ENCODE results near the gene RIMS4.

GRCh38 chr20:44737116-44737515, 73.2 kb downstream of the RIMS4 start:
- TF ChIP-seq, protein P1, sequence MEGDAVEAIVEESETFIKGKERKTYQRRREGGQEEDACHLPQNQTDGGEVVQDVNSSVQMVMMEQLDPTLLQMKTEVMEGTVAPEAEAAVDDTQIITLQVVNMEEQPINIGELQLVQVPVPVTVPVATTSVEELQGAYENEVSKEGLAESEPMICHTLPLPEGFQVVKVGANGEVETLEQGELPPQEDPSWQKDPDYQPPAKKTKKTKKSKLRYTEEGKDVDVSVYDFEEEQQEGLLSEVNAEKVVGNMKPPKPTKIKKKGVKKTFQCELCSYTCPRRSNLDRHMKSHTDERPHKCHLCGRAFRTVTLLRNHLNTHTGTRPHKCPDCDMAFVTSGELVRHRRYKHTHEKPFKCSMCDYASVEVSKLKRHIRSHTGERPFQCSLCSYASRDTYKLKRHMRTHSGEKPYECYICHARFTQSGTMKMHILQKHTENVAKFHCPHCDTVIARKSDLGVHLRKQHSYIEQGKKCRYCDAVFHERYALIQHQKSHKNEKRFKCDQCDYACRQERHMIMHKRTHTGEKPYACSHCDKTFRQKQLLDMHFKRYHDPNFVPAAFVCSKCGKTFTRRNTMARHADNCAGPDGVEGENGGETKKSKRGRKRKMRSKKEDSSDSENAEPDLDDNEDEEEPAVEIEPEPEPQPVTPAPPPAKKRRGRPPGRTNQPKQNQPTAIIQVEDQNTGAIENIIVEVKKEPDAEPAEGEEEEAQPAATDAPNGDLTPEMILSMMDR (IDR thresholded peaks at IDR 0.05; ENCODE audit: insufficient read depth, low read length) = no peak
- TF ChIP-seq POLR2AphosphoS5 (IDR thresholded peaks at IDR 0.05; ENCODE audit: low read depth) = no peak
- TF ChIP-seq, protein P2, sequence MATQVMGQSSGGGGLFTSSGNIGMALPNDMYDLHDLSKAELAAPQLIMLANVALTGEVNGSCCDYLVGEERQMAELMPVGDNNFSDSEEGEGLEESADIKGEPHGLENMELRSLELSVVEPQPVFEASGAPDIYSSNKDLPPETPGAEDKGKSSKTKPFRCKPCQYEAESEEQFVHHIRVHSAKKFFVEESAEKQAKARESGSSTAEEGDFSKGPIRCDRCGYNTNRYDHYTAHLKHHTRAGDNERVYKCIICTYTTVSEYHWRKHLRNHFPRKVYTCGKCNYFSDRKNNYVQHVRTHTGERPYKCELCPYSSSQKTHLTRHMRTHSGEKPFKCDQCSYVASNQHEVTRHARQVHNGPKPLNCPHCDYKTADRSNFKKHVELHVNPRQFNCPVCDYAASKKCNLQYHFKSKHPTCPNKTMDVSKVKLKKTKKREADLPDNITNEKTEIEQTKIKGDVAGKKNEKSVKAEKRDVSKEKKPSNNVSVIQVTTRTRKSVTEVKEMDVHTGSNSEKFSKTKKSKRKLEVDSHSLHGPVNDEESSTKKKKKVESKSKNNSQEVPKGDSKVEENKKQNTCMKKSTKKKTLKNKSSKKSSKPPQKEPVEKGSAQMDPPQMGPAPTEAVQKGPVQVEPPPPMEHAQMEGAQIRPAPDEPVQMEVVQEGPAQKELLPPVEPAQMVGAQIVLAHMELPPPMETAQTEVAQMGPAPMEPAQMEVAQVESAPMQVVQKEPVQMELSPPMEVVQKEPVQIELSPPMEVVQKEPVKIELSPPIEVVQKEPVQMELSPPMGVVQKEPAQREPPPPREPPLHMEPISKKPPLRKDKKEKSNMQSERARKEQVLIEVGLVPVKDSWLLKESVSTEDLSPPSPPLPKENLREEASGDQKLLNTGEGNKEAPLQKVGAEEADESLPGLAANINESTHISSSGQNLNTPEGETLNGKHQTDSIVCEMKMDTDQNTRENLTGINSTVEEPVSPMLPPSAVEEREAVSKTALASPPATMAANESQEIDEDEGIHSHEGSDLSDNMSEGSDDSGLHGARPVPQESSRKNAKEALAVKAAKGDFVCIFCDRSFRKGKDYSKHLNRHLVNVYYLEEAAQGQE (IDR thresholded peaks at IDR 0.05; ENCODE audit: insufficient replicate concordance, low read depth) = no peak
- TF ChIP-seq GABPA (IDR thresholded peaks at IDR 0.05; ENCODE audit: low read depth) = no peak

Data from HL-60 (cell line).